HG03432 (cell line): ENCODE measurements around the gene DRC1.

Experiments used
- ATAC-seq: cut with Tn5 transposase; IDR thresholded peaks from one replicate; pipeline ENCODE4 v1.9.1; 2021; ENCODE audit warnings: mild to moderate bottlenecking, moderate library complexity; ENCODE audit not compliant: unreplicated experiment

Gene DRC1

DNA sequence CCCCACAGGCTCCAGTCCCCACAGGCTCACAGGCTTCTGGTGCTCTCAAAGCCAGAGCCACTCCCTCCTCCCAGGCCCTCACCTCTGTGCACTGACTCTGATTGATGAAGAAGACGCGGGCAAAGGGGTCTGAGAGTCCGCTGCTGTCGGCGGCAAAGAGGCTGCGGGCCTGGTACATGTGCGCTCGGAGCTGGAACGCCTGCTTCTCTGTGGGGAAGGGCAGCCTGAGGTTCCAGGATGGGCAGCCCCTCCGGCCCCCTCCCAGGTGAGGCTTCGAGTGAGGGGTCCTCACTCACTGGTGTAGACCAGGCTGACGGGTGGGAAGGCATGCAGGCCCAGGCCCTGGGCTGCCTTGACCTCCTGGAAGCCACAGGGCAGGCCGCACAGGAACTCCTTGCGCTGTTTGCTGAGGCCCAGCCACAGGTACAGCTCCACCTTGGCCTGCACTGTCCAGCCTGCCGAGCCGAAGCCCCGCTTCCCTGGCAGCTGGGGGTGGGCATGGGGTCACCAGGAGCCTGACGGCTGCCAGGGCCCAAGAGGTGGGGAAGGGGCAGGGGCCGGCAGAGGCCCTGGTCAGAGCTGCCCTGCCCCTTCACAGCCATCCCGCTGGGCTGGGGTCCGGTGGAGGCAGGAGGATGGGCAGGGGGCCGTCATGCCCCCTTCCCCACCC is 74.2 kb downstream of the DRC1 start:
- no peak for ATAC-seq

DNA sequence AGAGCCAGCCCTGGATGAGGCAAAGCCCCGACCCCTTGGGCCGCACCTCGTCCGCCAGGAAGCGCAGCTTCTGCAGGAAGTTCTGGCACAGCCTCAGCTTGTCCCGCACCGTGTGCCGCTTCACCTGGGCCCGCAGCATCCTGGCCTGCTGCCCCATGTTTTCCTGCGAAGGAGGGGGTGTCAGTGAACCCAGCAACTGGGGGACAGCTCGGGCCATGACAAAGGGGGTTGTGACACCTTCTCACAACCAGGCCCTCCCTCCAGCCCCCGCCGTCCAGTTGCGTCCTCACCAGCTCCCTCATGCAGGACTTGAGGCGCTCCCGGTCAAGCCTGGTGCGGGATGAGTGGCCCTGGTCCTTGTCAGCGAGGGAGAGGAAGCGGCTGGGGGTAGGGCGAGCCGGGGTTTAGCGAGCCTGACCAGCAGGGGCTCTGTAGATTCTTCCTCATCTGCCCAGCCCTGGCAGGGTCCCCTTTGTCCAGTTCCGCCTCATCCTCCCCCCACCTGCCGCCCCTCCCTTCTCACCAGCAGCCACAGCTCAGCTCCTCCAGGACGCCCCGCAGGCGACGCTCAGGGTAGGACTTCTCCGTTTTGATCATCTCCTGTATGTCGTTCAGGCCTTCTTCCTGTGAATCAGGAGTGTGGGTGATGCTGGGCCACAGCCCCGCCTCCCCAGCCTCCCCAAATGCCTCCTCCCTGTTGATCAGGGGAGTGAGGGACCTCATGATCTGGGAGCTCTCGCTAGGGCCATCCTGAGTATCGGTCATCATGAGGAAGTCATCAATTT is 75.6 kb downstream of the DRC1 start:
- no peak for ATAC-seq

DNA sequence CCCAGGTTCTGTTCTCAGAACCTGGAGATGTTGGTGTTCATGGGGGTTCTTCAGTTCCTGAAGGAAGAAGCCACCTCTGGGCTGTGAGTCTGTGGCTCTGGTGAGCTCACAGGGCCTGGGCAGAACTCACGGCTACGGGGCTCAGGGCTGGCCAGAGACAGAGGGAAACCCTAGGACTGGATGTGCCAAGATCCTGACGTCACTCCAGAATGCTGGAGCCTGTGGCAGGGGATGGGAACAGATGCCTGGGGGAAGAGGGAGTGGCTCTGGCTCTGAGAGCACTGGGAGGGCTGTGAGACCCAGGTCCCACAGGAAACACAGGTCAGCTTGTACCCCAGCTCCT is 76.2 kb downstream of the DRC1 start, which contains the start of gene OTOF:
Gene OTOF (minus strand): TSS at position 214 of the 343 bp plus-strand sequence.
- no peak for ATAC-seq

DNA sequence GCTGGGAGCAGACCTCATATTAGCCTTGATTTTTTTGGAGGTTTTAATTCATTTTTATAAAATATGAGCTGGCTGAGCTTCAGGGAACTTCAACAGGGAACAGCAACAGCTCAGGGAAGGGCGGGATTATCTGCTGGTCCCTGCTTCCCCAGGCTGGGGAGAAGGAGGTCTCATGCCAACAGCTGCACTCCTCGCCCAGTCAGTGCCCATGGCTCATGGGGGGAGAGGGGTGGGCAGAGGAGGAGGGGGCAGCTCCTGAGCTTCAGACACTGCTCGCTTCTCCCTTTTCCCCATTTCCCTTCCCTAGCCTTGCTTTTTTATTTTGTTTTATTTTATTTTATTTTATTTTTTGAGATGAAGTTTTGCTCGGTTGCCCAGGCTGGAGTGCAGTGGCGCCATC is 76.6 kb downstream of the DRC1 start:
- no peak for ATAC-seq

DNA sequence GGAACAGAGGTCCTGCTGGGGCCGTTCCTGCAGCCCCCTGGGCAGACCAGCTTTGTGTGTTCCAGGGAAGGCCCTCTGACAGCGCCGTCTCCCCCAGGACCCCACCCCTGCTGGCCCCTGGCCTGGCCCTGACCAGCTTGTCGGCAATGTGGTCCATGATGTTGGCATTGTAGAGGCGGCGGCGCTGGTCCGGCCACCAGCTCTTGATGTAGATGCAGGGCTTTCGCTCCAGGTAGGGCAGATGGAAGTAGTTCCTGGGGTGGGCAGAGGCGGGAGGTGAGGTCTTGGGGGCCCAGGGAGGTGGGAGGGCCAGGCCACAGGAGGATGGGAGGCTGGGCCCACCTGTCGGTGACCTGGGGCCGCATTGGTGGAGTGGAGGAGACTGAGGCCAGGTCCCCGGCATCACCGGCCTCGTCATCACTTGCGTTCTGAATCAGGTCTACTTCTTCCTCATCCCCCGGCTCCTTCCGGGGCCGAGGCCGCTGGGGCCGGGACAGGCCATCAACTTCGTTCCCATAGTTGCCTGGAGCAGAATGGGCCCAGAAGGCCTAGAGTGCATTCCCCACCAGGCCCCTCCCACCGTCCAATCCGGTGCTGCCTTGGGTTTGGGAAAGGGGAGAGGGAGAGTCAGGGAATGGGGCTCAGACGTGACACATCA is 77.5 kb downstream of the DRC1 start:
- ATAC-seq: no peak

DNA sequence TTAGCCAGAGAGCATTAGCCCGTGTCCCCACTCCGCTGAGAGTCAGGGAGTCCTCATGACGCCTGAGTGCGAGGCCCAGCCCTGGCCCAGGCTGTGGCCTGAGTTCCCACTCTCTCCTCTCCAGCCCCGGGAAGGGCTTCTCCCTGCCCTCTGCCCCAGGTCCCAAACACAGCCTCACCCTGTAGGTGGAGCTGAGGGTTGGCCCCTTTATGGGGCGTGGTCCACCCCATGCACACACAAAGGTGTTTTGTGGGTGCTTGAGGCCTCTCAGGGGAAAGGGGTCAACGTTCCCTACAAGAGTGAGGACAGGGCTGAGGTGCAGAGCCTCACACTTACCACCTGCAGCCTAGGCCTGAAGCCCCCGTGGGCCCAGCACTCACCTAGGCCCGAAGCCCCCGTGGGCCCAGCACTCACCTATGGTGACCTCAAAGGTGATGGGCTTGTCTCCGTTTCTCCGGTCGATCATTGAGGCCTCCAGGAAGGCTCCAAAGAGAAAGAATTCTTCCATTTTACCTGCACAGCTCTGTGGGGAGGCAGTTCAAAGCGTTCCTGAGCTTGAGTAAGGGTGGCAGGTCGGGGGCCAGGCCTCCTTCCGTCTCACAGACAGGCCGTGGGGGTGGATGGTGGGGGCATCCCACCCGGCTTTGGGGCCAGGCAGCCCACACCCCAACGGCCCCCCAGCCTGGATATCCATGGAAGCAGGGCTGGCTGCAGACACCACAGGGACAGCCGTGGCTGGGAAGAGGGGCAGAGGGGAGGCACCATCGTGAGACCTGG is 78.3 kb downstream of the DRC1 start:
- ATAC-seq: no peak

DNA sequence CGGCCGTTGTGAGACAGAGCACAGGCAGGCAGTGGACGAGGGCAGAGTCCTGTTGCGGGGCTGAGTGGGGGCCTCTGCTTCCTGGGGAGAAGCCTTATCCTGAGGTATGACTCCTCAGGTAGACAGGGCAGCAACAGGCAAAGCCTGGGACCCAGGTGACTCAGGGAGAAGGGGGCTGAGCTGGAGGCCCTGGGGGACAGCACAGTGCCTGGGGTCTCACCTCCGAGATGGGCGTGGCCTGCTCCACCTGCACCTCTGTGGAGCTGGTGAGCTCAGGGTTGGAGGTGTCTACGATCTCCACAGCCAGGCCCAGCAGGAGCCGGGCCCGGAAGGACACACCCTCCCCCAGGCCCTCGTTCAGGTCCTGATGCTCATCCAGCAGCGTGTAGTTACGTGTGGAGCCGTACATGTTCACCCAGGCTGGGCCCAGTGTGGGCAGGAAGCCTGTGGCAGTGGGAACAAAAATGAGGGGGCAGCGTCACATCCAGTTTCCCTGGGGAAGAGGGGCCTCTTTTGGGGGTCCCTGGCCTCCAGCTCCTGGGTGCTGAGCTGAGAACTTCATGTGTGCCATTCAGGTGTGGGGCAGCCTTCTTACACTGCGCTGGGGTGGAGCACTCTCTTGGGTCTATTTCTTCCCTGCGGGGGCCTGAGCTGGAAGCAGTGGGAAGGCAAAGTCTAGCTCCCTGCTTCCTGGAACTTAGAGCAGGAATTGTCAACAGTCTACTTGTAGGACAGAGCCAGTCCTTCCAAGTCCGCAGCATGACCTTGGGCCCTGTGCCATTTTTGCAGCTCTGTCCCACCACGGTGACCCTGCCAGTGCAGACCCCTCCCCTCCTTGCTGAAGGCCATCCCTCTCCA is 79.1 kb downstream of the DRC1 start:
- ATAC-seq: no peak

DNA sequence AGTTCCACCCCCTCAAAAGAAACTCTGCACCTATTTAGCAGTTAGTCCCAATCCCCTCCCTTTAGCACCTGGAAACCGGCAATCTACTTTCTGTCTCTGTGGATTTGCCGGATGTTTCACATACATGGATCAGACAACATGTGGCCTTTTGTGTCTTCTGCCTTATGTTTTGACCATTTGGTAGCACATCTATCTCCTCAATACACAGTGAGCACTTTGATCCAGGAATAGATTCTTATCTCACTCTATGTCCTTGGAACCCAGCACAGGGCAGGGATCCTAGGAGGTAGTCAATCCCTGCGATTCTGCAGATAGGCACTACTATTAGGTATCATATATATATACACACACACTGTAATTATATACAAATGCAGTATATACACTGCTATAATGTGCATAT is 80.0 kb downstream of the DRC1 start:
- no peak for ATAC-seq

DNA sequence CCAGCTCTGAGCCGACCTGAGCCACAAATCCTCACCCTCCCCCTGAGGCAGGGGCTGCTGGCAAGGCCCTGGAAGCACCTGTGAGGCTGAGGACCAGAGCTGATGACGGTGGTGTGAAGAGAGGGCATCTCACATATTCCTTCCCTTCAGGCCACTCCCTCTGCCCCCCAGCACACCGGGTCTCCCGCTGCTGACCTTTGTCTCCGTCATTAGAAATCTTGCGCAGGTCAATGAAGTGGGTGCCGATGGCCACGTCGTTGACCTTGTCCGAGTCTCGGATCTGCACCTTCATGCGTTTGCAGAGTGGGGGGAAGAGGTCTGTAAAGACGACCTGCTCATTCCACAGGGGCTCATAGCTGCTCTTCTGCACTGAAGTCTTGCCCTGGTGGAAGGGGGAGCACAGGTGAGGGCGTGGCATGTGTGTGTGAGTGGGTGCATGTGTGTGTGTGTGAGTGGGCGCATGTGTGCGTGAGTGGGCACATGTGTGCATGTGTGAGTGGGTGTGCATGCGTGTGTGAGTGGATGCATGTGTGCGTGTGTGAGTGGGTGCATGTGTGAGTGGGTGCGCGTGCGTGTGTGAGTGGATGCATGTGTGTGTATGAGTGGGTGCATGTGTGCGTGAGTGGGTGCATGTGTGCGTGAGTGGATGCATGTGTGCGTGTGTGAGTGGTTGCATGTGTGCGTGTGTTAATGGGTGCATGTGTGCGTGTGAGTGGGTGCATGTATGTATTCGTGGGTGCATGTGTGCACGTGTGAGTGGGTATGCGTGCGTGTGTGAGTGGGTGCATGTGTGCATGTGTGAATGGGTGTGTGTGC is 80.7 kb downstream of the DRC1 start:
- ATAC-seq: no peak

DNA sequence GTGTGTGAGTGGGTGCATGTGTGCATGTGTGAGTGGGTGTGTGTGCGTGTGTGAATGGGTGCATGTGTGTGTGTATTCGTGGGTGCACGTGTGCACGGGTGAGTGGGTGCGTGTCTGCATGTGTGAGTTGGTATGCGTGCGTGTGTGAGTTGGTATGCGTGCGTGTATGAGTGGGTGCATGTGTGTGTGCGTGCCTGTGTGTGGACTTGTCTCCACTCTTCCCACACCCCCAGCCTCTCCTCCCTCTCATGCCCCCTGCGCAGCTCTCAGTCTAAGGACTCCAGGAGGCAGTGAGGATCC is 81.3 kb downstream of the DRC1 start:
- no peak for ATAC-seq

DNA sequence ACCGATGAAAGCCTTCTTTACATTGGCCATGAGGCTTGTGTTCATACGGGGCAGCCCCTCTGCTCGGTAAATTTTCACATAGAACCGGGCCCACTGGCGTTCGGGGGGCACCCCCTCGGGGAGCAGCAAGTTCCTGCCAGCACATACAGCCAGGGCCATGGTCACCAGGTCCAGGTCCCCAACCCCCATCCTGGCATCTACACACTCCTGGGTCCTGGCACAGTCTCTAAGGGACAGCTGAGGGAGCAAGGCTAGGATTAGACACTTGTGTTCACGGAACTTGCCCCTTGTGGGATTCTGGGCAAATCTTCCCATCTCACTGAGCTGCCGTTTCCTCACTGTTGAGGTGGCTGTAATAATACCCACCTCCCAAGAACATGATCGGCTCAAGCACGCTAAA is 81.8 kb downstream of the DRC1 start:
- no peak for ATAC-seq

DNA sequence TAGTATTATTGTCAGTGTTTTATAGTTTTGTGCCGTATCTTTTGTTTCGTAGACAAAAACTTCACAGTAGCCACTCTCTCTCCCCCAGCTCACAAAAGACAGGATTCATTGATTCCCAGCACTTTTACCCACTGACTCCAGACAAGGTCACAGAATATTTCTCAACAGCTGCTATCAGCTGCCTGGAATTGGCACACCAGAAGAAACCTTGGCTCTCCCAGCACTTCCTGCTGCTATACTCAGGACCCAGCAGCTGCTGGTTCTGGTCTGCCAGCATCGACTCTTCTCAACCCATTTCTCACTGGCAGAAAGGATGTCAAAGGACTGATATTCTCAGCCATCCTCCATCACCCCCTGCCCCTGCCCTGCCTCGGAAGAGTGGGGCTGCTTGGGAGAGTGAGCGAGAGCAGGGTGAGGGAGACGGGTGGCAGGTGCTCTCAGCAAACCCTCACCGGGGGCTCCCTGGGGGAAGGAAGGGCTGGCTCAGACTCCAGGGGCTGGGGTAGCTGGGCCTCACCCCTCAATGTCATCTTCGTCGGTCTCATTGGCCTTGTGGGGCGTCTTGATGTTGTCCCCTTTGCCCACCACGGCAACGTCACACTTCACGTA is 82.3 kb downstream of the DRC1 start:
- no peak for ATAC-seq

DNA sequence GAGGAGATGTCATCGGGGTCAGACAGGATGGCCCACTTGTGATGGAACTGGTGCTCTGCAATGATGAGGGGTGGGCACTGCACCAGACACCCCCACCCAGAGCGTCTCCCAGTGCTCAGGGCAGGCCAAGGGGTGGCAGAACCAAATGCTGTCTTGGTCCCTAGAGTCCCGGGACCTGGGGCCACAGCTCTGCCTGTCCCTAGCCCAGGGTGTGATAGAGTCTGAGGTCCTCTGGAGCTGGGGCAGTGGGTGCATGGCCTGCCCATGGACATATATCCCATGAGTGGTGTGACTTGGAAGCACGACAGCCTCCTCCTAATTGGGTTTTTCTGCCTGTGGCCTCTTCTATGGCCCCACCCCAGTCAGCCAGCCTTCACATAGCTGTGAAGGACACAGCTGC is 82.9 kb downstream of the DRC1 start:
- no peak for ATAC-seq

DNA sequence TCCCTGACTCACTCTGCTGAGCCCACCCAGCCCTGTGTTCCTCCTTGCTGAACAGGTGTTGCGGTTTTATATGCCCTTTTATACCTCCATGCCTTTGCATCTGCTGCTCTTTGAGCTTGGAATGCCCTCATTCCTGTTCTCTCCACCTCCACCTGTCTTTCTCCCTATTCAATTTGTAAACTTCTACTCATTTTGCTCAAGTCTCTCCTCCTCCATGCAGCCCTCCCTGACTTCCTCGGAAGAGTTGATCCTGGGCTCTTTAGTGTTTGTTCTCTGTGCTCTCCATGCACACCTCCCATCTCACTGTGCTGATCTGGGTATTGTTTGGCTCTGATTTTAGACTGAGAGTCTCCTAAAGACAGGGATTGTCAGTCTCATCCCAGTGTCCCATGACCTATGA is 83.4 kb downstream of the DRC1 start:
- ATAC-seq: no peak

DNA sequence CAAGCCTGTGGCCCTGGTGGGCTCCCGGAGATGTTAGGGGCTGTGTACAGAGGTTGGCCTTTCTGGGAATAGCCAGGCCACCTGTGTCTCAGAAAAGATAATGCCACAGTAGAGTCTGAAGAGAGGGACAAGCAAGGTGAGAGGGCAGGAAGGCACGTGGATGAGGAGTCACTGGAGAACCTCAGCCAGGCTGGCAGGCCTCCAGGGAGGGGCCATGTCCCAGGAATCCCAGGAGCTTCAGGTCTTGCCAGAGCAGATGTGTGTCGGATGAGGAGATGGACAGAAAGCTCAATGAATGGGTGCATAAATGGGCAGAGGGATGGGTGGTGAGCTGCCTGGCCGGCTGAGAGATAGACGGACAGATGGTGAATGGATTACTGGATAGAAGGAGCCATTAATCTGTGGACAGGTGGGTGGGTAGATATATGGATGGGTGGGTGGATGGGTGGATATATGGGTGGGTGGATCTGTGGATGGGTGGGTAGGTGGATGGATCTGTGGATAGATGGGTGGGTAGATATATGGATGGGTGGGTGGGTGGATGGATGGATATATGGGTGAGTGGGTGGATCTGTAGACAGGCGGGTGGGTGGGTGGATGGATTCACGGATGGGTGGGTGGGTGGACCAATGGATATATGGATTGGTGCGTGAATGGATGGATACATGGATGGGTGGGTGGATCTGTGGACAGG is 84.2 kb downstream of the DRC1 start:
- no peak for ATAC-seq

DNA sequence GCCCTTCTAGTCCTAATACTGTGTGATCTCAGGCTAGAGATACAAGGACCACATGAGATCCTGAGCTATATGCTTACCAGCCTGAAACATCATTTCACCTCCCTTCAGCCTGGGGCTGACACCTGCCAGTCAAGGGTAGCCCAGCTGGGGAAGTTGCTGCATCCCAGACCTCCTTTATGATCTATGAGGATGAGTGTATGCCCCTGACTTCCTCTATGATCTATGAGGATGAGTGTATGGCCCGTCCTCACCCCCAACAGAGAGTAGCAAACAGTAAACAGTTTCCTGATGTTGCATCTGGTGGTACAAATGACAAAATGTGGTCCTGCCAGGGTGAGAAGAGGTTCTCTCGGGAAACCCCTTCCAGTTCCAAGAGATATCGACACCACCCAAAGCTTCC is 85.1 kb downstream of the DRC1 start:
- no peak for ATAC-seq

DNA sequence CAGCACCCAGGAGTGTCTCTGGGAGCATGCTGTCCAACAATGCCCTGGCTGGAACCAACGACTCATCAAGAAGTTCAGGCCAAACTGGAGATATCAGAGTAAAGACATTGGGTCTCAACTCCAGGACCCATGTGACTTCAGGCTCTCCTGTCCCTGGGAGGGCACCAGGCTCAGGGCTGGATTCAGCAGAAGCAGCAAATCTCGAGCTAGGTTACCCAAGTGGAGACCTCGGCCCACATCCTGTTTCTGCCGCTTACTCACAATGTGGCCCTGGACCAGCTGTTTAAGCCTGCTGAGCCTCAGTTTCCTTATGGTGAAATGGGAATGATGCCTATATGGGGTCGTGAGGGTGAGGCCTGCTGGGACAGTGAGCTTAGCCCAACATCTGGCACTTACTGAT is 85.5 kb downstream of the DRC1 start:
- ATAC-seq: no peak

DNA sequence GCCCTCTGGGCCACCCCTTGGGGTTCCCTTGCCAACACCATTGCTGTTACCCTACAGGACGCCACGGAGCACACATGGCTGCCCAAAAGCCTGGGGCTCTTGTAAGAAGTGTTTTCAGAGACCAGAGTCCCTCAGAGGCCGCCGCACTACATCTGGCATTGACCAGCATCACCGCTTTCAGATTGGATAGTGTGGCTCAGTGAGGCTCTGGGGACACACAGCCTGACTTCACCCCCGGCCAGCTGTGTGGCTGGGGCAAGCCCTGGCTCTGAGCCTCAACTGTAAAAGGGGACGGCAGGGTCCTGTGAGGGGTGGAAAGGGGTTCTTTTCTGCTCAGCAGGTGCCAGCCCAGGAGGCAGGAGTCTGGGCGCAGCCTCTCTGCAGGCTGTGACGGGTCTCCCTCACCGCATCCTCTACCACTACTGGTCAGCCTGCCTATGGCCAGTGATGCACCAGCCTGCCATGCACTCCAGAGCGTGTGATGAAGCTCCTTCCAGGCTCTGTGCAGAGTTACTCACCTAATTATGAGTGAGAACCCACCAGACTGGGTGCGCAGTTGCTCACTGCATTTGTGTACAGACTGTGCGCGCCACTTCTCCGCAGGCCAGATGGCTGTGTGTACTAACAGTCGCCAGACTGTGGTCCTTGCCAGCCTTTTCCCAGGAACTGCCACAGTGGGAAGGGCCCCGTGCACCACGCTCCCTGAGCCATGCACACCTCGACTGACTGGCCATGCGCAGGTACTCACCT is 86.9 kb downstream of the DRC1 start:
- no peak for ATAC-seq
